ENCODE data around the gene KHDC4. TPM values are rescaled to one million over a fixed set of nuclear protein-coding genes. Genes with fewer than 3 reads are reported as not detected.
A peak's percentile ranks its signal among the peaks of the same experiment; 100 is the strongest.

Gene KHDC4
- total and polyA plus RNA-seq, 9 of the 15 experiments (the other 6 are each of a cell fraction or from before 2014, with no cell fraction given): 12.1 to 185 (median 65.6) TPM

DNA sequence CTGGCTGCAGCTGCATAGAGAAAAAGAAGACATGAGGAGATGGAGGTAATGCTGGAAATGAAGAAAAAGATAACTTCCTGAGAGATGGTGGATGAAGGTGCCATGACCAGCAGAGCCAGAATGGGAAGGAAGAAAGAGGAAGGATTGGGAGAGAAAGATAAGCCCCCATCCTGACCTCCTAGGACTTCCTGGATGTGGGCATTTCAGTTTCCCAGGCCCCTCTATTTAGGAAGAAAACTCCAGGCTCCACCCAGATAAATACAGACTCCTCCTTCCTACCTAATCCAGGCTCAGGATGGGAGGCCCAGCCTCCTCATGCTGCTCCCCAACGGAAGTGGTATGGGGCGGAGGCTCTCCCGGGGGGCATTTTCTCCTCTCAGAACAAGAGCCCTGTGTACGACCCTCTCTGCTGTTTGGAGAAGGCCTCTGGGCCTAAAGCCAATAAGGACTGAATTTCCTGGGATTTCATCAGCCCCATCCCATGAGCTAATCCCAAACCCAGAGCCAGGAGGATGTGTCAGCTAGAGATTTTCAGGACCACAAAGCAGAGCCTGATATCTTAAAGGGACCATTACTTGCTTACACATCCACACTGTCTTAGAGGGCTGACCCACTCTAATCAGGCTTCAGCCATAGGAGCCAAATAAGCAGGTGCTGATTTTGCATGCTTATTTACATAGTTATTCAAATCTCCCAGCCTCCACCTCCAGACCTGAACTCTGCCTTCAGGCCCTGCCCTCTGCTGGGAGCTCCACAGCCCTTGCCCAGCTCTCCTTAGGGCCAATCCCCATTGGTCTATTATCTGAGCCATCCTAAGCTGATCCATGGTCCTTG, 49.2 kb upstream of the KHDC4 start (continued):
- TF ChIP-seq NFRKB (IDR thresholded peaks at IDR 0.05; ENCODE audit: low read depth) (no peak), KAT2B (IDR thresholded peaks at IDR 0.05; ENCODE audit: low read depth, low read length) (no peak), ZNF436 (CRISPR knock-in tag; IDR thresholded peaks at IDR 0.05) (no peak), SMAD4 (CRISPR knock-in tag; conservative IDR thresholded peaks at IDR 0.05) (no peak; the same call in 1 of the 2 replicates), ZNF133 (CRISPR knock-in tag; IDR thresholded peaks at IDR 0.05) (no peak), ZKSCAN1 (IDR thresholded peaks at IDR 0.05; ENCODE audit: low read depth, low read length) (no peak), RAD51 (IDR thresholded peaks at IDR 0.05; ENCODE audit: borderline replicate concordance, low read depth) (no peak), PPARD (CRISPR knock-in tag; IDR thresholded peaks at IDR 0.05) (no peak), ATF7 (IDR thresholded peaks at IDR 0.05) (peak; percentile 97), BDP1 (IDR thresholded peaks at IDR 0.05; ENCODE audit: insufficient read depth, insufficient read length) (no peak), HNRNPH1 (optimal IDR thresholded peaks at IDR 0.05; ENCODE audit: low read depth, low read length) (no peak), THAP12 (CRISPR knock-in tag; IDR thresholded peaks at IDR 0.05) (no peak), FOXJ2 (tag; IDR thresholded peaks at IDR 0.05) (peak; percentile 75), ZNF263 (CRISPR knock-in tag; IDR thresholded peaks at IDR 0.05; ENCODE audit: borderline replicate concordance) (no peak), RUNX1 (IDR thresholded peaks at IDR 0.05; ENCODE audit: low read depth) (no peak), CC2D1A (IDR thresholded peaks at IDR 0.05) (no peak), ZNF707 (CRISPR knock-in tag; conservative IDR thresholded peaks at IDR 0.05) (no peak), LEF1 (IDR thresholded peaks at IDR 0.05) (no peak; the same call in 1 of the 2 replicates), MIER1 (IDR thresholded peaks at IDR 0.05; ENCODE audit: low read depth) (no peak)
- TF ChIP-seq, protein P1, sequence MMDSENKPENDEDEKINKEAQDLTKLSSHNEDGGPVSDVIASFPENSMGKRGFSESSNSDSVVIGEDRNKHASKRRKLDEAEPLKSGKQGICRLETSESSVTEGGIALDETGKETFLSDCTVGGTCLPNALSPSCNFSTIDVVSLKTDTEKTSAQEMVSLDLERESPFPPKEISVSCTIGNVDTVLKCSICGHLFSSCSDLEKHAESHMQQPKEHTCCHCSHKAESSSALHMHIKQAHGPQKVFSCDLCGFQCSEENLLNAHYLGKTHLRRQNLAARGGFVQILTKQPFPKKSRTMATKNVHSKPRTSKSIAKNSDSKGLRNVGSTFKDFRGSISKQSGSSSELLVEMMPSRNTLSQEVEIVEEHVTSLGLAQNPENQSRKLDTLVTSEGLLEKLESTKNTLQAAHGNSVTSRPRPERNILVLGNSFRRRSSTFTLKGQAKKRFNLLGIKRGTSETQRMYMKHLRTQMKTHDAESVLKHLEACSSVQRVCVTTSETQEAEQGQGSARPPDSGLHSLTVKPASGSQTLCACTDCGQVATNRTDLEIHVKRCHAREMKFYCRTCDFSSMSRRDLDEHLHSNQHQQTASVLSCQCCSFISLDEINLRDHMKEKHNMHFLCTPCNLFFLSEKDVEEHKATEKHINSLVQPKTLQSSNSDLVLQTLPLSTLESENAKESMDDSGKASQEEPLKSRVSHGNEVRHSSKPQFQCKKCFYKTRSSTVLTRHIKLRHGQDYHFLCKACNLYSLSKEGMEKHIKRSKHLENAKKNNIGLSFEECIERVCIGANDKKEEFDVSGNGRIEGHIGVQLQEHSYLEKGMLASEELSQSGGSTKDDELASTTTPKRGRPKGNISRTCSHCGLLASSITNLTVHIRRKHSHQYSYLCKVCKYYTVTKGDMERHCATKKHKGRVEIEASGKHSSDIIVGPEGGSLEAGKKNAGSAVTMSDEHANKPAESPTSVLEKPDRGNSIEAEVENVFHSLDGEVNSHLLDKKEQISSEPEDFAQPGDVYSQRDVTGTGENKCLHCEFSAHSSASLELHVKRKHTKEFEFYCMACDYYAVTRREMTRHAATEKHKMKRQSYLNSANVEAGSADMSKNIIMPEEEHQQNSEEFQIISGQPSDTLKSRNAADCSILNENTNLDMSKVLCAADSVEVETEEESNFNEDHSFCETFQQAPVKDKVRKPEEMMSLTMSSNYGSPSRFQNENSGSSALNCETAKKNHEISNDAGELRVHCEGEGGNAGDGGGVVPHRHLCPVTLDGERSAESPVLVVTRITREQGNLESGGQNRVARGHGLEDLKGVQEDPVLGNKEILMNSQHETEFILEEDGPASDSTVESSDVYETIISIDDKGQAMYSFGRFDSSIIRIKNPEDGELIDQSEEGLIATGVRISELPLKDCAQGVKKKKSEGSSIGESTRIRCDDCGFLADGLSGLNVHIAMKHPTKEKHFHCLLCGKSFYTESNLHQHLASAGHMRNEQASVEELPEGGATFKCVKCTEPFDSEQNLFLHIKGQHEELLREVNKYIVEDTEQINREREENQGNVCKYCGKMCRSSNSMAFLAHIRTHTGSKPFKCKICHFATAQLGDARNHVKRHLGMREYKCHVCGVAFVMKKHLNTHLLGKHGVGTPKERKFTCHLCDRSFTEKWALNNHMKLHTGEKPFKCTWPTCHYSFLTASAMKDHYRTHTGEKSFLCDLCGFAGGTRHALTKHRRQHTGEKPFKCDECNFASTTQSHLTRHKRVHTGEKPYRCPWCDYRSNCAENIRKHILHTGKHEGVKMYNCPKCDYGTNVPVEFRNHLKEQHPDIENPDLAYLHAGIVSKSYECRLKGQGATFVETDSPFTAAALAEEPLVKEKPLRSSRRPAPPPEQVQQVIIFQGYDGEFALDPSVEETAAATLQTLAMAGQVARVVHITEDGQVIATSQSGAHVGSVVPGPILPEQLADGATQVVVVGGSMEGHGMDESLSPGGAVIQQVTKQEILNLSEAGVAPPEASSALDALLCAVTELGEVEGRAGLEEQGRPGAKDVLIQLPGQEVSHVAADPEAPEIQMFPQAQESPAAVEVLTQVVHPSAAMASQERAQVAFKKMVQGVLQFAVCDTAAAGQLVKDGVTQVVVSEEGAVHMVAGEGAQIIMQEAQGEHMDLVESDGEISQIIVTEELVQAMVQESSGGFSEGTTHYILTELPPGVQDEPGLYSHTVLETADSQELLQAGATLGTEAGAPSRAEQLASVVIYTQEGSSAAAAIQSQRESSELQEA (IDR thresholded peaks at IDR 0.05; ENCODE audit: low read depth): no peak

Measured in K562 (cell line).